ENCODE measurements around the gene FARSA.

DNA sequence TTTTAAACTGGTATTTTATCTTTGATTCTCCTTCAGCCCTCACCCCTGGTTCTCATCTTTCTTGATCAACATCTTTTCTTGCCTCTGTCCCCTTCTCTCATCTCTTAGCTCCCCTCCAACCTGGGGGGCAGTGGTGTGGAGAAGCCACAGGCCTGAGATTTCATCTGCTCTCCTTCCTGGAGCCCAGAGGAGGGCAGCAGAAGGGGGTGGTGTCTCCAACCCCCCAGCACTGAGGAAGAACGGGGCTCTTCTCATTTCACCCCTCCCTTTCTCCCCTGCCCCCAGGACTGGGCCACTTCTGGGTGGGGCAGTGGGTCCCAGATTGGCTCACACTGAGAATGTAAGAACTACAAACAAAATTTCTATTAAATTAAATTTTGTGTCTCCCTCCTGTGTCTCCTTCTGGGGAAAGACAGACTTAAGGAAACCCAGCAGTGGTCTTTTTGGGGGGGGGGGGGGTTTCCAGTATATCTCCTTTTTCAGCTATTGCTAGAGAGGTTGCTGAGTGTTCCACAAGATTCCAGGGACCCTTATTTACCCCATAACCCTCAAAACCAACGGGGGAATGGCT, 10.7 kb upstream of the FARSA start:
- TF ChIP-seq POLR2A (IDR thresholded peaks at IDR 0.05; ENCODE audit: low read length), result no peak
- no peak for TF ChIP-seq GATA1 (IDR thresholded peaks at IDR 0.05; ENCODE audit: low read depth, low read length)

Measured in erythroblast (primary cell).